LNCaP clone FGC (cell line): Measurements from ENCODE around the gene DHRS4L2.
"Not testable (repeated sequence)": the region's sequence is repeated elsewhere in the genome, so short reads cannot be mapped to it uniquely, and the experiment has no call there.

Experiments used
- DNase-seq: peaks from one replicate; pipeline ENCODE4 v3.0.0-alpha.2; 2011; ENCODE audit warnings: low read depth
- H3K4me3 ChIP-seq: 2 replicates; pipeline ENCODE4 v1.5.1; 2011; ENCODE audit warnings: mild to moderate bottlenecking, low read depth, low read length, control low read depth
- TF ChIP-seq, protein P1 (sequence below): IDR thresholded peaks from 2 replicates; pipeline ENCODE4 v1.5.1; 2012; ENCODE audit warnings: mild to moderate bottlenecking; ENCODE audit not compliant: control insufficient read depth, insufficient read depth; ENCODE audit errors: extremely low read depth

The DHRS4L2 gene

GRCh38 chr14:23981951-23982813 is 6.5 kb upstream of the DHRS4L2 start:
- not testable (repeated sequence) for DNase-seq, H3K4me3 ChIP-seq

DNA sequence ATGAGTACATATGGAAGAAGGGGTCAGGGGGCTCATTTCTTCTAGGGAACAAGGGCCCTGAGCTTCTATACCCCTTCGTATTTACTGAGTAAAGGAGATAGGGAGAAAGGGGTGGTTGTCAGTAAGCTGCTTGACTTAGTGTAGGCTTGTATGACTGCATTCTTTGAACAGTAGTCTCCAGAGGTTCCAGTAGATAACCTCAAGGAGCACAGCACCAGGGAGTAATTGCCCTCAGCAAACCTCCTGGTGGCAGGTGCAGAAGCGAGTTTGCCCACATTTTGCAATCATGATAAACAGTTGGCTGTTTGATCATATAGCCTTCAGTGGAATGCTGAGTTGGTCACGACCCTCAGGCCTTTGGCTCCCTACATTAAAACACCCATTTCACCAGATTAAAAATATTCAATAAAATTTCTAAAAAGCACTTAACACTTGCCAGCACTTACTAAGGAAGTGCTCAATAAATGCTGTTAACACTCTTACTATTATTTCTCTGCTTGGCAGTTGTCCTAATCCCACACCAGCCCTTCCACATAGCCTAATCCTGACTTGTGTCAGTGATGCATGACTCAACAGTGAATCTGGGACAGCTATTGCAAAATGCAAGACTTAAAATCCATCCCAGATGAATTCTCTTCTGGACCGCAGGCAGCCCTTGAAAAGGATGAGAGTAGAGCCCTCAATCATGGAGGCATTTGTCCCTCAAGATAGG is 3.7 kb upstream of the DHRS4L2 start:
- TF ChIP-seq, protein P1, sequence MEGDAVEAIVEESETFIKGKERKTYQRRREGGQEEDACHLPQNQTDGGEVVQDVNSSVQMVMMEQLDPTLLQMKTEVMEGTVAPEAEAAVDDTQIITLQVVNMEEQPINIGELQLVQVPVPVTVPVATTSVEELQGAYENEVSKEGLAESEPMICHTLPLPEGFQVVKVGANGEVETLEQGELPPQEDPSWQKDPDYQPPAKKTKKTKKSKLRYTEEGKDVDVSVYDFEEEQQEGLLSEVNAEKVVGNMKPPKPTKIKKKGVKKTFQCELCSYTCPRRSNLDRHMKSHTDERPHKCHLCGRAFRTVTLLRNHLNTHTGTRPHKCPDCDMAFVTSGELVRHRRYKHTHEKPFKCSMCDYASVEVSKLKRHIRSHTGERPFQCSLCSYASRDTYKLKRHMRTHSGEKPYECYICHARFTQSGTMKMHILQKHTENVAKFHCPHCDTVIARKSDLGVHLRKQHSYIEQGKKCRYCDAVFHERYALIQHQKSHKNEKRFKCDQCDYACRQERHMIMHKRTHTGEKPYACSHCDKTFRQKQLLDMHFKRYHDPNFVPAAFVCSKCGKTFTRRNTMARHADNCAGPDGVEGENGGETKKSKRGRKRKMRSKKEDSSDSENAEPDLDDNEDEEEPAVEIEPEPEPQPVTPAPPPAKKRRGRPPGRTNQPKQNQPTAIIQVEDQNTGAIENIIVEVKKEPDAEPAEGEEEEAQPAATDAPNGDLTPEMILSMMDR, result no peak
- H3K4me3 ChIP-seq, result no peak overlapping the region
- no peak for DNase-seq

DNA sequence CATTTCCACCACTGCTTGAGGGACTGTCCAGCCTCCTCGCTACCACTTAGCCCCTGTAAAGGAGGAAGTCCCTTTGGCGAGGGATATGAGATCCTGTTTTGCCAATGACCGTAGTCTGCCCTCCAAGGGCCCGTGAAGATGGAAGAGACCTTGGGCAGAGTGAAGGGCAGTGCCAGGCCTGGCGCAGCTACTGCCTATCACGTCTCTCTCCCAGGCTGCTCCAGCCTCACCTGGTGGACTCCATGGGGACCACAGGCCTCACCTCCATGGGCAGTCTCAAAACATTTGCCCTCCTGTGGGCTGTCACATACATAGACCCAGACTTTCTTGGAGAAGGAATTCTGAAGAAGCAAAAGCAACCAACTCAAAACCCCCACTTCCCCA is 514 bp upstream of the DHRS4L2 start:
- DNase-seq, H3K4me3 ChIP-seq: not testable (repeated sequence)

DNA sequence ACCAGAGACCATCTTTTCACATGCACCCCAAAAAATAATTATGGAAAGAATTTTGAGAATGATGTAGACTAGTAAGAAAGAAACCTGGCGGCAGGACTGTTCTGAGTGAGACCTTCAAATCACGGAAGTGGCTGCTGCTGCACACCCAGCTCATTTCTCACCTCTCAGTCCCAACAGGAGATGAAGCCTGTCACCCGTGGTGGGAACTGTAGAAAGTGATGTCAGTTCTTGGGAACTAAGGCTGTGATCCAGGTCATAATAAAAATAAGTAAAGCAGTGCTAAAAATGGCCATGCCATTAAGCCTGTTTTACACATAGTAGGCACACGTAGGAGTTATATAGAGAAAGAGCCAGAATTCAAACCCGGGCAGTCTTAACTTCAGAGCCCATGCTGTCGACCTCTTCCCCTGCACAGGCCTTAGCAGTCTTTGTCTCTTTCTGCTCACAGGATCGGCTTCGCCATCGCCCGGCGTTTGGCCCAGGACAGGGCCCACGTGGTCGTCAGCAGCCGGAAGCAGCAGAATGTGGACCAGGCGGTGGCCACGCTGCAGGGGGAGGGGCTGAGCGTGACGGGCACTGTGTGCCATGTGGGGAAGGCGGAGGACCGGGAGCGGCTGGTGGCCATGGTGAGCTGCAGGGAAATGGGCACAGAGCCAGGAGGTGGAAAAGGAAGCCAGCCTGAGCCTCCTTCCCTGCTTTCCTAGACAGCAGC is 1.2 kb downstream of the DHRS4L2 start:
- H3K4me3 ChIP-seq, DNase-seq: not testable (repeated sequence)

DNA sequence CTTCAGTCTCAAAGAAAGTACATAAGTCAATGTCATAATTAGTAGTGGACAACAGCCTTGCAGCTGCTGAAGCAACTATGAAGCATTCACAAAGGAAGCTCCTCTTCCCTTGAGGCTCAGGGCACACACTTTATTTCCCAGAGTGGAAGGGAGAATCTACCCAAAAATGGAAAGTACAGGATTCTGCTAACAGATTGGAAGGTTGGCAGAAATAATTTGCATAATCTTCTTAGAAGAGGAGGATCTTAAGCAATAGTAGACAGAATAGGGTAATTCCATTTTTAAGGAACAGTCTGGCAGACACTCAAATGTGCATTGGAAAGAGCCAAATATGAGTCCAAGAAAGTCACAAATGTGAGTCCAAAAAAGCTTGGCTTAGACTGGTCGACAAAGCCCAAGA is 2.2 kb downstream of the DHRS4L2 start:
- not testable (repeated sequence) for H3K4me3 ChIP-seq, DNase-seq

DNA sequence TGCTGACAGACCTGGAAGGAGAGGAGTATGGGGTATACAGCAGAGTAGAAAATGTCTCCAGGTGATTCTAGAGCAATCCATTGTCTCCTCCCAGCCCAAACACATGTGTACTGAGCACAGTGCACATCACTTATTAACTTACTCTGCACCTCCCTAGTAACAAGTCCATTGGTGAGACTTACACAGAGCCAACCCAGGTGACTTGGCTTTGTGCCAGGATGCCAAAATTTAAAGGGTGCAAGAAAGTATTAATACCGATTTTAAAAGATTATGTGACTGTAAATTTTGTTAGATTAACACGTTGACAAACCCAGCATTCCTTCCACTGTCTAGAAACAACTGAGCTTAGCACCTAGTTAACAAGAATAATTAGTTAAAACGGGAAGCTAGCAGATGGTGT is 4.3 kb downstream of the DHRS4L2 start:
- not testable (repeated sequence) for H3K4me3 ChIP-seq, DNase-seq

GRCh38 chr14:23996009-23996408 is 7.3 kb downstream of the DHRS4L2 start:
- DNase-seq, H3K4me3 ChIP-seq: not testable (repeated sequence)

- H3K4me3 ChIP-seq, DNase-seq: not testable (repeated sequence)
Observed at GRCh38 chr14:23996825-23997224, 8.1 kb downstream of the DHRS4L2 start.

DNA sequence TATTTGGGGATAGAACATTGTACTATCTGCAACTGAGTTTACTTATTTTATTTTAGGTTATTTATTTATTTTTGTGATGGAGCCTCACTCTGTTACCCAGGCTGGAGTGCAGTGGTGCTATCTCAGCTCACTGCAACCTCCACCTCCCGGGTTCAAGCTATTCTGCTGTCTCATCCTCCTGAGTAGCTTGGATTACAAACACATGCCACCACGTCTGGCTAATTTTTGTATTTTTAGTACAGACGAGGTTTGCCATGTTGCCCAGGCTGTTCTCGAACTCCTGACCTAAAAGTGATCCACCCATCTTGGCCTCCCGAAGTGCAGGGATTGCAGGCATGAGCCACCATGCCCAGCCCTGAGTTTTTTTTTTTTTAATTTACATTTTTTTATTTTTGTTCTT is 10.9 kb downstream of the DHRS4L2 start:
- DNase-seq, H3K4me3 ChIP-seq: not testable (repeated sequence)

DNA sequence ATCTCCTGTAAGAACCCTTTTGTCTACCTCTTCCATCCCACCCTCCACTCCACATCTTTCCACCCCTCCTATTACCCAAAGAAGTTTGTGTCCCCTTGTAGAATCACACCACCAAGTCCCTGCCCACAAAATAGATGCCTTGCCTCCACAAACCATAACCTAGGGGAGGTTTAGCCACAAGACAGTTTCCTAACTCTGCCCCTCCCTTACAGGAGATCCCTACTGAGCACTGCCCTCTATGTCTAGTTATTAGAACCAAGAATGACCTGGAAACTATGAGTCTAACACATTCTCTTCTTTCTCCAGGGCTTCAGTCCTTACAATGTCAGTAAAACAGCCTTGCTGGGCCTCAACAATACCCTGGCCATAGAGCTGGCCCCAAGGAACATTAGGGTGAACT is 12.3 kb downstream of the DHRS4L2 start:
- not testable (repeated sequence) for H3K4me3 ChIP-seq, DNase-seq

DNA sequence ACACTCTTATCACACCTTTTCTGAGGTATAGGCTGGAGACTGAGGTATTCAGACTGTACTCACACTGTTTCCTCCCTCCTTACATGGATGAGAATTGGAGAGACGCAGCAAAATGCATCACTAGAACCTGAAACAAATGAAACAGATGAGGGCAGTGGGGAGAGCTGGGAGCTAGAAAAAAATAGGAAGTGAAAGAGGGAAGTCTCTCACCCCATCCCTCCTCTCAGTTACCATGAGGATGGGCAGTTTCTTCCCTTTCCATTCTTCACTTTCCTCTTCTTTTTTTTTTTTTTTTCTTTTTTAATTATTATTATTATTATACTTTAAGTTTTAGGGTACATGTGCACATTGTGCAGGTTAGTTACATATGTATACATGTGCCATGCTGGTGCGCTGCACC is 12.9 kb downstream of the DHRS4L2 start:
- DNase-seq, H3K4me3 ChIP-seq: not testable (repeated sequence)

DNA sequence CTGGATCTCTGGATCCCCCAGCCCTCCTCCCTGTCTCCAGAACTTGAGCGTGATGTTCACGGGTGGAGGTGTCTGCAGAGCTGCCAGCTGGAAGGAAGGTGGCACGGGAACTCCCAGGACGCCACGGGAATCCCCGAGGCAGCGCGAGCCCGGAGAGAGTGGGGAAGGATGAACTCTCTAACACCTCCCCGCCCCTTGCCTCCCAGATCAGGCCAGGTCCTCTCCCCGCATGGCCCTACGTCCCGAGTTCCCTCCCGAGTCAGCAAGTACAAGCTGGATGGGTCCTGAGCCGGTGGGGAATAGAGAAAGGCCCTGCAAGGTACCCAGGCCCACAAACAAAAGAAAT is 17.7 kb downstream of the DHRS4L2 start:
- DNase-seq, result not testable (repeated sequence)
- H3K4me3 ChIP-seq, result peak overlapping the region; percentile 50; the same call in 1 of the 2 replicates

DNA sequence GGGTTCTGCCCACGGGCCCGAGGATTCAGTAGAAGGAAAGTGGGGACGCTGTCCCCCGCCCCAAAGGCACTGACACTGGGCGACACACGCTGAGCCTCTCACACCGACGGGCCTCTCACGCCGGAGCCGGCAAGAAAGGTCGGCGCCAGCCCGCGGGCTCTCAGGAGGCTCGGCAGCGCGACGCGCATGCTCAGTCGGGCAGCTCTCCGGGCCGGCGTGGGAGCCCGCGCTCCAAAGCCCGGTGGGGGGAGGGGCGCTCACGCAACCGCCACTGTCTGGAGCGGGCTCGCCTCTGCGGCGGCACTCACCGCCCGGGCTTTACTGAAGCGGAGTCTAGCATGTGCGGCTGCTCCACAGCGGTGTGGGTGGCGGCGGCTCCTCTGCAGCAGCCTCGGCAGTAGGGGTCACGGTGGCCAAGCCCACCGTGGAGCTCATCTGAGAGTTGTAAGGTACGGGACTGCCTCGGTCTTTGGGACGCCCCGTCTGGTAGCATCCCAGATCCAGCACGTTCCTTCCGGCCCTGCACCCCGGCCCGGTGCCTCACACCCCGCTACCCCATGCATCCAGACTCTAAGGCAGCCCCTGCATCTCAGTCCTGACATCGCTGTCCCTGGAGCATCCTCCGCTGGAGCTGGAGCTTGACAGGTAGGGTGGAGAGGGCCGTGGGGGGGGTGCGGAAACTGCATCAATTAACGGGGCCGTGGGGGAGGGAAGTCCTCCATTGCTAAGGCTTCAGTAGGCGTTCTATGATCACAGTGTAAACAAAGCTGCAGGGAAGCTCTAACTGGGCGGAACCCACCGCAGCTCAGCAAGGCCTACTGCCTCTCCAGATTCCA is 18.3 kb downstream of the DHRS4L2 start:
- DNase-seq, result not testable (repeated sequence)
- peak overlapping the region; percentile 50 for H3K4me3 ChIP-seq
